Frontal cortex (tissue), 4 donors: ENCODE data around the gene IMMP2L. TPM values are rescaled to one million over a fixed set of nuclear protein-coding genes. Genes with fewer than 3 reads are reported as not detected.

ENCODE experiments used
- DNase-seq, 2 donors: peaks; one replicate each; pipeline ENCODE4 v3.0.0; 2012; ENCODE audit warnings: low spot score in 2 of 2
- FAIRE-seq: peaks from 2 replicates; lab custom pipeline; 2012; peaks lifted over from hg19 to GRCh38; lab: Jason Lieb, UNC
- total RNA-seq: library from RNA; depleted of rRNA; stranded (reverse); fragments of >200 nt; gene quantifications from one replicate; pipeline ENCODE4 v1.2.3, GENCODE V29; 2014
- donor health status: control.
- donor health status: control.
- donor health status: control.

IMMP2L gene
- total RNA-seq, 1 donor from 2014 or later: 9.8 TPM

- DNase-seq (no peak), FAIRE-seq (no peak)
These were observed 532.6 kb downstream of the IMMP2L start for GRCh38 chr7:111029574-111030251.

GRCh38 chr7:111029141-111029572 is 533.1 kb downstream of the IMMP2L start:
- DNase-seq (no peak), FAIRE-seq (no peak)

DNA sequence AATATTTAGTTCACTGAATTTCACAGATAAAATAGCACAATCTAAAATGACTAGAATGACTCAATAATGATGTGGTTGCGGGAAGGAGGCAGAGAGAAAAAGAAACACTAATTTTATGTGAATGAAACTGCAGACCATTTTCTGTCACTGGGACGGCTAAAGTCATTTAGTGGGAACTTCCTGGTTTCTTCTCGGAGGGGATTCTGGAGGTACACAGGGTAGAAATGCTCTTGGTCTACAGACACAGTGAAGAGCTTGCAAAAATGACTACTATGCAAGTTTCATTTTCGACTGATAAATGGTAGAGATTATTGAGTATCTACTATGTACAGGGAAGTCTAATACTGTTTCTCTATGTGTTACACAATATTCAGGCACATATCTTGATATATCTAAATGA is 534.9 kb downstream of the IMMP2L start:
- DNase-seq (no peak), FAIRE-seq (no peak)

- DNase-seq (no peak), FAIRE-seq (no peak)
These were observed 535.5 kb downstream of the IMMP2L start for GRCh38 chr7:111026806-111027205.

DNA sequence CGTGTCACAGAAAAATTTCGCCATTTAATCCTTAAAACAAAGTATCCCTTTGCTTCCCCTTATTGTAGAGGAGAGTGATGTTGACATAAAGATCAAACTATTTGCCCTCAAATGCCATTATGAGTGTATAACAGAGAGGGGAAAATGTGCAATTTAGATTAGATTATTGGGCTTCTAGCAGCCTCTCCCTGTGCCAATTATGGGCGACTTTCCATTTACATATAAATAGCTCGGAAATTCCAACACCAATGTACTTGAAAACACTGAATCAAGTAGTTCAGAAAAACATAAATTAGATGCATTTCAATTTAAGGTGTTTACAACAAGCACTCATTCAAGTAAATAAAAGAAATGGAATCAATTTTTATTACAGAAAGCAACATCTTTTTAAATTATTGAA is 535.9 kb downstream of the IMMP2L start:
- FAIRE-seq: no peak
- DNase-seq: no peak

- FAIRE-seq (no peak), DNase-seq (no peak)
These were observed 537.3 kb downstream of the IMMP2L start for GRCh38 chr7:111025006-111025405.

DNA sequence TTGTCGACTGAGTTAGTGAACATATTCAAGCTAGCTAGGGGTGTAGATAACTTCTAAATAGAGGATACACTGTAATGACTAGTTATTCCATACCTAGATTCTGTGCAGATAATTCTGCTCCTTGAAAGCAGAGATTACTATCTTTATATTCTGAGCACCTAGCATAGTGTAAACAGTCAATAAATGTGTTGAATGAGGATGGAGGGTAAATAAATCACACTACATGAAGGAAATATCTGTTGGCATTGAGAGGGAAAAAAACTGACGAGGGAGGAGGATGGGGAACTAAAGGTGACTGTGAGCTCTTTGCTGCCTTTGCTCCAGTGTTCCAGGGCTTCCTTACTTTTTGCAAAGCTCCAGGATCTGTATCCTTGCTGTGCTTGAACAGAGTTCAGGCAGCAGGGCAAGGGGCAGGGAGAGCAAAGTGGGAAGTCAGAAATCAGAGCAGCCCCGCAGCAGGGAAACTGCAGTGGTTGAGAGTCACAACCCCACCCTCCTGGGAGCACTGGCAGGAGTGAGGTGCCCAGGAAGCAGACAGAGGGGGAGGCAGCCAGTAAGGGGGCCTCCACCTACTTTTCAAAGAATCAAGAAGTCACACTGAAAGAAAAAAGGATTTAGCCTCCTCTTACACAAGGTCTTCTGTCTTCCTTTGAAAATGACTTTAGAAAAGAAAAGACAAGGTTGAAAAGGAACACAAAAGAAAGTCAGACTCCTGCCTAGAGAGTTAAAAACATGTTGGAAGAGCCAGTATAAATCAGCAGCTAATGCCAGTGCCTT is 543.1 kb downstream of the IMMP2L start:
- DNase-seq (no peak), FAIRE-seq (no peak)

DNA sequence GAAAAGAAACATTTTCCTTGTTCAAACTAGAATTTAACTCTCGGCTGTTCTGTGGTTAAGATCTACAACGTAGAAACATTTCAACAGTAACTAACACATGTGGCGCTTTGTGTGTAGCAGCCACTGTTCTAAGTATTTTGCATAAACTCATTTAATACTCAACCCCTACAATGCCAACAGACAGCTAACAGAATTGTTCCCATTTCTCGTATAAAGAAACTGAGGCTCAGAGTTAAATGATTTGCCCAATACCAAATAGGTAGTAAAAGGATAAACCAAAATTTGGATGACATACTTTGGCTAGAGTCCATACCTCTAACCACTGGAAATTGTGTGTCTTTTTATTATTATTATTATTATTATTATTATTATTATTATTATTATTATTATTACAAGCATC is 543.8 kb downstream of the IMMP2L start:
- FAIRE-seq (no peak), DNase-seq (no peak)

GRCh38 chr7:111014079-111014478 is 548.2 kb downstream of the IMMP2L start:
- DNase-seq (no peak), FAIRE-seq (no peak)

DNA sequence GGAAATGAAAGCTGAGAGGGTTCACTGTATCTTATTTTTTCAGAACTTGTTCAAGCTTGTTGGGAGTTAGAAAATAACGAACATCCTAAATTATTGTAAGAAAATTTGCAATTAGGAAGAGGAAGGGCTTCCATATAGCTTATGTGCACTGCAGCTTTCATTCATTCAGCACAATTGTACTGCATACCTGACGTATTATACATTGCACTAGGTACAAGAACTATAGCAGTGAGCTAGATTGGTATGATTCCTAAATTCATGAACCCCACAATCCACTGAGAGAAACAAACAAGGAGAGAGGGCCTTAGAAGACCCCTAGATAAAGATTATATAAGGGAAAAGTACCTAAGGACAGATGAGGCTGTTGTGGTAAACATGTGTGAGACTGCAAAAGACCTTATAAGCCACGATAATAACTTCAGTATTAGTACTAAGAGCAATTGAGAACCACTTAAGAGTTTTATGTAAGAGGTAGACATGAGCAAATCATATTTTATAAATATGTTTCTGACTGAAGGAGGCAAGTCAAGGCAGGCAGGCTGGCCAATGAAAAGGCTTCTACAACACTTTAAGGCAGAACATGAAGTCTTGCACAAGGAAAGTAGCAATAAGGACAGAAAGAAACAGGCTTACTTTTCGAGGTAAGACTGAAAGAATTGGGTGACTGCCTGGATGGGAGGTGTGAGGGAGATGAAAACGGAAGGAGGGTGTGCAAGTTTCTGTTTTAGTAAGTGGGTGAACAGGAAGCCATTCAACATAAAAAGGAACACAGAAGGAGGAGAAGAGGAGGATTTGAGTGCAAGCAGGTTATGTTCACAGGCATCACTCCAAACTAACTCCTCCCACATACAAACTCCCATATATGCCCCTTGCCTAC is 549.3 kb downstream of the IMMP2L start:
- FAIRE-seq (no peak), DNase-seq (no peak)

GRCh38 chr7:111012149-111012548 is 550.1 kb downstream of the IMMP2L start:
- FAIRE-seq: no peak

DNA sequence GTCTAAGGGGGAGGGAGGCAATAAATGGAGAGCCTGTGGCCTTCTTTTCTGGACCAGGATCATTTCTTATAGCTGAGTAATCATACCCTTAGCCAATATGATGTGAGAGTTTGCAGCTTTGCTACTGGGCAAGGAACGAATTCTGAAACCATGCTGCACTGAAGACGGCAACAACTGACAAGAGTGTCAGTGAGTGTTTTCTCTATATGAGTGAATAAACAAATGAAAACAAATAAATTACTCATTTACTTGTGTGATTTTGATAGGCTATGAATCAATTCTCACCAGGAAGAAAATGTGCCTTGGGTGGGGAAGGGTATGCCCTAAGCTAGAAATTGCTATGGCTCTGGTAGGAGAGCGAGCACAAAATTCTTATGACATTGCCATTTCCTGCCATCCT is 550.8 kb downstream of the IMMP2L start:
- FAIRE-seq (no peak), DNase-seq (no peak)

More at GRCh38 chr7:111012149-111012548, 550.1 kb downstream of the IMMP2L start:
- DNase-seq: no peak

DNA sequence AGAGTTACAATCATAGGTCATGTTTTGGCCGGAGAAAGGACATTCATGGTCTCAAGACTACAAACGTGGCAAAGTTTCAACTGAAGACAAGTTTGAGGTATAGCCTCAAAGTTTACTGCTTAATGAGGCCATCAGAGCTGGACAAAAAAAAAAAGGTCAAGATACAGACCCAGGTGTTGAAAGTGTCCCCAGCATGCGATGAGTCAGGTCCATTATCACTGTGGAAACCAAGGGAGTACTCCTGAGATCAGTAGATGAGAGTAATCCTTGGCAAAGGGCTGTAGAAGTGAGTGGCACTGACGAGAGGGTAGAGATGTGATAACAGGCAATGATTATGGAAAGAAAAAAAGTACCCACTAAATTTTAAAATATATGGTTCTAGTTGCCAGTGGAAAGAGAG is 551.5 kb downstream of the IMMP2L start:
- no peak for DNase-seq
- no peak for FAIRE-seq

GRCh38 chr7:111009526-111010040 is 552.7 kb downstream of the IMMP2L start:
- no peak for DNase-seq
- no peak for FAIRE-seq

DNA sequence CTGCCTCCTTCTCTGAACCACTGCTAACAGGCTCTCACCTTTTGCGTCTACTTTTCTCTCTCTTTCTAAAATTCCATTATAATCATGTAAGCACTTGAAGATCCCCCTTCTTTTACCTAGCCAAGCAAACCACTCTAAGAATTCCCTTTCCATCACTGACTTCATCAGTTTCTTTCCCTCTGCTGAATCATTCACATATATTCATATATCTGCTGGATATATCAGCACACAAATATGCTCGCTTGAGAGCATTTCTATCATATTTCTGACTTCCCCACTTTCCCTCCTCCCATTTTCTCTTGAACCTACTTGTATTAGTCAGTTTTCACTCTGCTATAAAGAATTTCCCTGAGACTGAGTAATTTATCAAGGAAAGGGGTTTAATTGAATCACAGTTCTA is 555.6 kb downstream of the IMMP2L start:
- FAIRE-seq (no peak), DNase-seq (no peak)

- no peak for DNase-seq
- FAIRE-seq: no peak
These were observed 556.3 kb downstream of the IMMP2L start for GRCh38 chr7:111006040-111006439.

- DNase-seq (no peak), FAIRE-seq (no peak)
These were observed 556.8 kb downstream of the IMMP2L start for GRCh38 chr7:111005445-111005844.

- FAIRE-seq (no peak), DNase-seq (no peak)
These were observed 557.9 kb downstream of the IMMP2L start for GRCh38 chr7:111004310-111004901.

DNA sequence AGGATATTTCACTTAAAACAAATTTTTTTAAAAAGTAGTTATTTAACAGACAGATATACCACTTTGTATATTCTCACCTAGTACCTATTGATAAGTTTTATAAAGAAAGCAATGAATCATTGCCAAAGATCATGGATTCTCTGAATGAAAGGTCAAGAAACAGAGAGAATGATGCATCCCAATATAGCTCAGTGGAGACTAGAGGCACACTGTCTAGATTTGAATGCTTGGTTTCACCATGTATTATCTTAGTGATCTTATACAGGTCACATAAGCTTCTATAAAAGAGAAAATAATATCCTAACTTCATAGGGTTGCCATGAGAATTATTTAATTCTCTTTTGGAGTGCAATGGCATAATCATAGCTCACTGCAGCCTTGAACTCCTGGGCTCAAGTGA is 558.4 kb downstream of the IMMP2L start:
- FAIRE-seq (no peak), DNase-seq (no peak)
